DMS114 treated with DMSO at 0.1 percent for 48 hours (cell line): ENCODE measurements around the gene LLPH.

Experiments used
- DNase-seq: peaks from one replicate; lab custom pipeline; 2025; ENCODE audit not compliant: unreplicated experiment; lab: John Stamatoyannopoulos, UW

Gene LLPH

DNA sequence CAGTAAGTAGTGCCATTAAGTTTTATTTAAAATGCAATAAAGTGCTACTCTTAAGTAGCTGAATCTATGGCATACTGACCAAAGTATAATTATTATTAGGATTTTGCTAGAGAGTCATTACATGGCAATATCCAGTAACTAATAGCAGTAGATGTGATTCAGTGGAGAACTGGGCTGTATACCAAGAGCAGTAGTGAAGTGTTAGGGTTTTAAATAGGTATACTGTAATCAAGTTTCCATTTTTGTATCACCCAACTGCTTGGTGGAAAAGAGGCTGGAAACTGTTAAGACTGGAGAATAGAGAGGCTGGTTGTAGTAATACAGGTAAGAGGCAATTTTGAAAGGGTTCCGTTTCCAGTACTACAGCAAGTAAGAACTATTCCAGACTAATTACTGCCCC is 13.3 kb upstream of the LLPH start:
- no peak for DNase-seq

DNA sequence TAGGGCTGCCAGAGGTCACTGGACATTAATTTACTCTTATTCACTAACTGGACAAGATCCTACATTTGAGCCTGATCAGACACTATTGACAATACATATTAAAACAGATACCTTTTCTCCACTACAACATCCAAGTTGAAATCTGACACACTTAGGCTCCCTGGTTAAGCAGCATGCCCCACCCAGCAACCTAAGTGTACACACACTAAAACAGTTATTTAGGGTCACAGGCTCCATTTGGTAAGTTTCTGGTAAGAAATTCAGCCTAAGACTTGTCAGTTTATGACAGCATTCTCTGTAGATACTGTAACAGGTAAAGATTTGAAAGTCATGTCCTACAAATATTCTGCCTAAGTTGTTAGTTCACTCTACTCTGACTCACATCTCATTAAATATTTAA is 12.3 kb upstream of the LLPH start:
- DNase-seq = no peak

DNA sequence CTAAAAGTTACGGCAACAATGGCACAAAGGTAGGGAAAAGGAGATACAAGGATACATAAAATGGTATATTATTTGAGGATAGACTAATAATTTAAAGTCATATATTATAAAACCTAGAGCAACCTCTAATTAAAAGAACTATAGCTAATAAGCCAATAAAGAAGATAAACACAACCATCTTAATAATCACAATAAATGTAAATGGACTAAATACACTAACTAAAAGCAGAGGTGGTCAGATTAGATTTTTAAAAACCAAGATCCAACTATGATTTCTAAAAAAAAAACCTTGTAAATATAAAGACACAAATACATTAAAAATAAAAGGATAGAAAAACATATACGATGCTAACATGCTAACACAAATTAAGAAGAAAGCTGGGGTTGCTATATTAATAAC is 10.7 kb upstream of the LLPH start:
- DNase-seq = no peak

DNA sequence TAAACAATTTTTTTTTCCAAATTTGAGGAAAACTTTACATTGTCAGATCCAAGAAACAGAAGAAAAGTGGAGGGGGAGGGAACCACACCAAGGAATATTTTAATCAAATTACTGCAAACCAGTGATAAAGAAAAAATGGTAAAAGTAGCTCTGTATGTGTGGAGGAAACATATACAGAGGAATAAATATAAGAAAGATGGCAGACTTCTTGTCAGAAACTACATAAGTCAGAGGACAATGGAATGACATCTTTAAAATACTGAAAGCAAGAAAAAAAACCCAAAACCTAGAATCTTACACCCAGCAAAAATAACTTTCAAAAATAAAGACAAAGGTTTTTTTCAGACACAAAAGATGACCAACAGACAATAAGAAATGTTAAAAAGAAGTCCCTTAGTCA is 10.2 kb upstream of the LLPH start:
- DNase-seq = no peak

- DNase-seq = no peak
Measured at GRCh38 chr12:66139328-66139727, 8.8 kb upstream of the LLPH start.

- DNase-seq = no peak
Measured at GRCh38 chr12:66137937-66138336, 7.4 kb upstream of the LLPH start.

DNA sequence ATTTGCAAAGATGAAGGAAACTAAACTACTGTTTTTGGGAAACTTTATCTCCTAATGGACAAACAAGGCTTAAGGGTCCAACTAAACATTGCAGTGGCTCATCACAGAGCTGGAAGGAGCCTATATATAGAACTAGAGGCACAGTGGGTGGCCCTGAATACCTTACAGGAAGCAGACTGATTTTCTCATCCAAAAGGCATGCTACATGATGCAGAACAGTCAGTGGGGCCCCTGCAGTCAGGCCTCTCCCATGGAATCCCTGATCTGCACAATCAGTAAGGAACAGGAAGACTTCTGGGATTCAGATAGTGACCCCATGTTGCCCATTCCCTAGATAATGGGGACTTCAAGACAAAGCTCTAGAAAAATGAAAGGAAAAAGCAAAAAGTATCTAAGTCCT is 1.9 kb upstream of the LLPH start:
- no peak for DNase-seq

GRCh38 chr12:66131067-66131688 is 628 bp upstream of the LLPH start:
- DNase-seq = no peak

DNA sequence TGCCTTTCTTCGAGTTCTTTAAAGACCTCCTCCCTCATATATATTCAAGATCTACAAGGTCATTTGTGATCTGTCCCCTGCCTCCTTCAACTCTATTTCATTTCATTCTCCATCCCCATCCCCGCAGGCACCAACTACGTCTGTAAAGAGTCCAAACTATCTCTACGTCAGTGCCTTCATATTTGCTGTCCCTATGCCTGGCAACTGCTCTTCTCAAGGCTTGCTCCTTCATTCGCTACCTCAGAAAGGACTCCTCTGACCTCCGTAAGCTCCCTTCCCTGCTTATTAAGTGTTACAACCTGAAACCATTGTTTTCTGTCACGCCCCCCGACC is 650 bp downstream of the LLPH start:
- DNase-seq = no peak

DNA sequence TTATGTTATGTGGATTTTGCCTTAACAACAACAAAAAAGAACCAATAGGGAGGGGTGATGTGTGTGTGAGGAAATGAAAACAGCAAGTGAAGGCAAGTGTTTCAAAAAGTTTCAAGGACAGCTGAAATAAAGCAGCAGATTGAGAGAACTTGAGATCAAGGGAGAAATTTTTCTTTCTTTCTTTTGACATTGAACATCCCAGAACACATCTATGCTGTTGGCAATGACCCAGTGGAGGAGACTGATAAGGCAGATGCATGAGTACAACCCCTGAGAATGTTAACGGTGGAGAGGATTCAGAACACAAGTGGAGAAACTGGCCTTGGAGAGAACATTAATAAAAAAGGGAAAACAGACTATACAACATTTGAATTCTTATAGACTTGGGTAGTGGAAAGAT is 2.9 kb downstream of the LLPH start:
- DNase-seq = no peak

GRCh38 chr12:66120477-66120876 is 10.1 kb downstream of the LLPH start:
- DNase-seq = no peak

DNA sequence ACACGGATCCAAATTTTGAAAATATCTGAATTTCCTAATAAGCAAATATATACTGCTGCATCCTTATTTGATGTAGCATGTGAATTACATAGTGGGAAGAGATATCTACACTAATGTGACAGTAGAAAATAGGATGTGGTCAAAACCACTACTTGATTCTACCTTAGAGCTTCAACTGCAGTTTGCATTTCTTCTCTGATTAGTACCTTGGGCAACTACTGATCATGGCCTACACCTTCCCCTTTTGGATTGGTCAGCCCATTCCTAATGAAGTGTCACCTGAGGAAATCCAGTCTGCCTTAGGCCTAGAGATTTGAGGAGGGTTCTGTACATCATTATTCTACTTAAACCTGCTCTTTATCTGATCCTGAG is 10.7 kb downstream of the LLPH start:
- no peak for DNase-seq

GRCh38 chr12:66119229-66119869 is 11.2 kb downstream of the LLPH start:
- no peak for DNase-seq

DNA sequence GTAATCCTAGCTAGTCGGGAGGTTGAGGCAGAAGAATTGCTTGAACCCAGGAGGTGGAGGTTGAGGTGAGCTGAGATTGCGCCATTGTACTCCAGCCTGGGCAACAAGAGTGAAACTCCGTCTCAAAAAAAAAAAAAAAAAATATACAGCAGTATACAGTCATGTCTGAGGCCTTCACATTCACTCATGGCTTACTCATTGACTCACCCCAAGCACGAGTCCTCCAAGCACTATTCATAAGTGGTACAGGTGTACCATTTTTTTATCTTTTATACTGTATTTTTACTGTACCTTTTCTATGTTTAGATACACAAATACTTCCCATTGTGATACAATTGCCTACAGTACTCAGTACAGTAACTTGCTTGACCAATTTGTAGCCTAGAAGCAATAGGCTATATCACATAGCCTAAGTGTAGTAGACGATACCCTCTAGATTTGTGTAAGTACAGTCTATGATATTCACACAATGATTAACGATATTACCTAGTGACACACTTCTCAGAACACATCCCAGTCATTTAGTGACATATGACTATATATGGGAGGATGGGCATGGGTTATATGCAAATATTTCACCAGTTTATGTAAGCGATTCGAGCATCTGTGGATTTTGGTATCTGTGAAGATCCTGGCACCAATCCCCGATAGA is 12.2 kb downstream of the LLPH start:
- DNase-seq = no peak

DNA sequence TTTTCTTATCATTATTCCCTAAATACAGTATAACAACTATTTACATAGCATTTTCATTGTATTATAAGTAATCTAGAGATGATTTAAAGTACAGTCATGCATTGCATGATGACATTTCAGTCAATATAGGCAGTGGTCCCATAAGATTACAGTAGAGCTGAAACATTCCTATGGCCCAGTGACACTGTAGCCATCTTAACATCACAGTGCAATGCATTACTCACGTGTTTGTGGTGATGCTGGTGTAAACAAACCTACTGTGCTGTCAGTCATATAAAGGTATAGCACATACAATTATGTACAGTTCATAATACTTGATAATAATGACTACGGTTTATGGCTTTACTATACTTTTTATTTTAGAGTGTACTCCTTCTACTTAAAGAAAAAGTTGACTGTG is 13.3 kb downstream of the LLPH start:
- no peak for DNase-seq

DNA sequence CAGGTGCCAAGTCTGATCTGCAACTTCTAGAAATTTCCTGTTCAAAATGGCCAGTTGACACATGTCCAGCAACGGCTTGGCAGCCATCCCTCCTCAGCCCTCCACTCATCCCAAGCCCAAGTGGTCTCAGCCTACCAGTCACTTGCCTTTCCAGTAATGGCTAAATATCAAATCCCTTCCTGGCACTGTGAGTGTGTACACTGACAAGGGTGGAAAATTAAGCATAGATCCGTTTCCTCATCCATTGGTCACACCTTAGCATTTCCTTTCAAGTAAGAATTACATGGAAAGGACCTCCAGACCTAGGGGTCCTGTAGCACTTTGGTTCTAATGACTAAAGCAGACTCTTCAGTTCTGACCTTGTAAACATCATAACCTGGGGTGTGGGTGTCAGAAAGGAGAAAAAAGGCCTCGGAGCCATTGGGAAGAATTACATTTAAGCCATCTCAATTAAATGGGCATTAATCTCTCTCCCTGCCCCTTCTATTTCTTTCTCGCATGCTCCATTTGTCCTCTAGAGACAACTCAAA is 15.4 kb downstream of the LLPH start:
- no peak for DNase-seq

GRCh38 chr12:66113471-66113870 is 17.1 kb downstream of the LLPH start:
- DNase-seq = no peak

- DNase-seq = no peak
Measured at GRCh38 chr12:66111605-66112004, 18.9 kb downstream of the LLPH start.

DNA sequence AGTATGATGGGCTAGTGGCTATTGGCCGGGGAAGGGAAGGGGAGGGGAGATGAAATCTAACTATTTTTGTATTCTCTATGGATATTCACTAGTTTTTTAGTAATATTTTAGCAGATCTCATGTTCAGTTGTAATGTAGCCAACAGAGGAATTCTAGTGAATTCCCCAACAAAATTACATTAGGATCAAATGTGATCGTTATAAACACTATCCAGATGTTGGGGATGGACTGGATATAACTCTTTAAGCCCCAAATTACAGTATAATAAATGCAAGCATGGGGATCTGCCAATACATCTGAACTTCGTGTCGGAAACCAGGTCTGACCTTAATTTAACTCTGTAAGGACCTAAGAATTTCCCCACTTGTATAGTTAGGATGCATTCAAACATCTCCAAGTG is 21.5 kb downstream of the LLPH start:
- no peak for DNase-seq

DNA sequence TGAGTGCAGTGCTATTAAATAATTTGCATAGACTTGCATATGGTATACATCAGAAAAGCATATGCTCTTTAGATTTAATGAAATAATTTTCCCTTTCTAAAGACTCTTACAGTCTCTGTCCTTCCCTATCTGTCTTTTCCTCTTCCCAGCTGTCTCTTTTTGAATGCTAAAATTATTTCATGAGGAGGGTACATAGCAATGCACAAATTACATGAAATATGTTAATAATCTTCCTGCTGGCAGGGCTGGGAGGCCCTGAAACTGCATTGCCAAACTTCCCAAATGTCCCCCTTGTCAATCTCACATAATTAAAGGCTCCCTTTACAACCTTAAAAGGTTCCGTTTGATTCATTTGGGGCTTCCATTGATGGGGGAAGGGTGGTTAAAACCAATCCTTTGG is 22.2 kb downstream of the LLPH start:
- DNase-seq = no peak

DNA sequence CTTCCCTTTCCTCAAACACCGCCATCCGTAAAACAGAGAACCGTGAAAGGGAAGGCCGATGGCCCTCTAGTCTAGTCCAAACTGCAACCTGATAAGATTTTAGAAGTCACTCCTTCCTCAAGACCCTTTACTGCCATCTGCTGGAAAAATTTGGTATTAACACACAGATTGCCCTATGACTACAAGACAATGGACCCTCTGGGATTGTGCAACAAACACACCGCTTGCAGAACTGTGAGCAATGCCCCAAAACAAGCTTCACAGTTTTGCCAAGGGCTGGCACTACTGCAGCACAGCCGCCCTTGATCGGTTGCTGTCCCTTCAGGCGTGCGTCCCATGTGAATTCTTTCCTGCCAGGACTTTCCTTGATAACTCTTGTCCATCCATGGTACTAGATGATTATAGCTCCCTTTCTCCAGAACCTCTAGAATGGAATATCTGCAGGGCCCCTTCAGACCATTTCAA is 23.1 kb downstream of the LLPH start:
- DNase-seq = peak; percentile 87
